K562 (cell line): ENCODE results near the gene SCAPER. TPM values are rescaled to one million over a fixed set of nuclear protein-coding genes. Genes with fewer than 3 reads are reported as not detected.
A peak's percentile ranks its signal among the peaks of the same experiment; 100 is the strongest.

Source experiments
- BHLHE40 ChIP-seq: IDR thresholded peaks from 2 replicates; pipeline ENCODE4 v1.6.1; 2011; ENCODE audit warnings: low read length, improper control_type of control experiment
- CSDE1 ChIP-seq, 2 experiments: fragments of 450-650 bp; IDR thresholded peaks; 2 replicates each; pipeline ENCODE4 v1.6.1; 2016; ENCODE audit warnings: mild to moderate bottlenecking in 1 of 2
- ELK3 ChIP-seq: fragments of 450-650 bp; formaldehyde crosslinking; IDR thresholded peaks from 2 replicates; pipeline ENCODE4 v1.4.0; 2020; ENCODE audit warnings: mild to moderate bottlenecking
- FOXJ2 ChIP-seq: fragments of 200-800 bp; sonication (Bioruptor generic); IDR thresholded peaks from 2 replicates; pipeline ENCODE4 v1.6.1; 2016; ENCODE audit warnings: missing genetic modification characterization, missing compliant biosample characterization
- HLTF ChIP-seq: fragments of 450-650 bp; IDR thresholded peaks from 2 replicates; pipeline ENCODE4 v1.6.1; 2016
- MAFK ChIP-seq: IDR thresholded peaks from 2 replicates; pipeline ENCODE4 v1.6.1; 2011; ENCODE audit warnings: low read length, improper control_type of control experiment
- MECOM ChIP-seq: fragments of 250-450 bp; sonication (Bioruptor Pico); IDR thresholded peaks from 2 replicates; pipeline ENCODE4 v1.8.0; 2022; ENCODE audit warnings: inconsistent platforms
- NFYB ChIP-seq: IDR thresholded peaks from 2 replicates; pipeline ENCODE4 v1.6.1; 2011; ENCODE audit warnings: mild to moderate bottlenecking, moderate library complexity; ENCODE audit not compliant: insufficient read length; ENCODE audit errors: extremely low read depth
- NRF1 ChIP-seq, 2 experiments: fragments of 450-650 bp; IDR thresholded peaks in 1 of 2; conservative IDR thresholded peaks in 1 of 2; 2 replicates each; pipeline ENCODE4 v1.6.1; 2014; ENCODE audit warnings: mild to moderate bottlenecking in 2 of 2
- PRDM10 ChIP-seq: fragments of 450-650 bp; IDR thresholded peaks from 2 replicates; pipeline ENCODE4 v1.6.1; 2018; ENCODE audit not compliant: partially characterized antibody
- PTRF ChIP-seq: fragments of 450-650 bp; IDR thresholded peaks from 2 replicates; pipeline ENCODE4 v1.6.1; 2016; ENCODE audit warnings: mild to moderate bottlenecking, missing genetic modification characterization, missing compliant biosample characterization
- RBM34 ChIP-seq: fragments of 200-400 bp; formaldehyde crosslinking; IDR thresholded peaks from 2 replicates; pipeline ENCODE4 v1.6.1; 2018; ENCODE audit warnings: low read length, borderline replicate concordance; ENCODE audit not compliant: insufficient read depth
- STAG1 ChIP-seq: sonication (generic); formaldehyde crosslinking; IDR thresholded peaks from 2 replicates; pipeline ENCODE4 v1.5.0; 2020; ENCODE audit warnings: missing genetic modification reagents, borderline replicate concordance
- STAT5A ChIP-seq: IDR thresholded peaks from 2 replicates; pipeline ENCODE4 v1.6.1; 2012; ENCODE audit warnings: low read length, inconsistent platforms, borderline replicate concordance
- STAT6 ChIP-seq: sonication (generic); formaldehyde crosslinking; IDR thresholded peaks from 2 replicates; pipeline ENCODE4 v1.8.1; 2023; ENCODE audit warnings: mild to moderate bottlenecking, missing genetic modification reagents
- ZBTB7A ChIP-seq: IDR thresholded peaks from 2 replicates; pipeline ENCODE4 v1.6.1; 2011; ENCODE audit warnings: low read depth, mild to moderate bottlenecking, low read length, moderate library complexity, borderline replicate concordance; ENCODE audit not compliant: control insufficient read depth
- ZEB2 ChIP-seq: fragments of 450-650 bp; IDR thresholded peaks from 2 replicates; pipeline ENCODE4 v1.6.1; 2016
- ZNF740 ChIP-seq, 3 experiments: fragments of 200-800 bp in 1 of 3; sonication (Bioruptor generic) in 1 of 3; sonication (generic) in 1 of 3; formaldehyde crosslinking in 1 of 3; IDR thresholded peaks; 2 replicates each; pipeline versions ENCODE4 v1.6.1 to v1.8.0; 2016 to 2022; ENCODE audit warnings: mild to moderate bottlenecking in 2 of 3, missing compliant biosample characterization in 2 of 3, missing genetic modification characterization in 2 of 3, missing genetic modification reagents in 1 of 3
- polyA plus RNA-seq, 8 experiments: library from polyadenylated mRNA; depleted of rRNA in 4 of 8; stranded (reverse) in 5 of 8; unstranded in 3 of 8; fragments of >200 nt; fragmentation: Nextera tagmentation in 2 of 8; fragmentation: Illumina TruSeq in 1 of 8; extraction: Ambion mirVana in 2 of 8; extraction: Trizol in 1 of 8; gene quantifications; 2 replicates each; pipeline versions ENCODE4 v1.2.1 to v1.2.3, GENCODE V29; 2011 to 2014; ENCODE audit warnings: inconsistent platforms in 1 of 8, missing spikeins in 1 of 8
- total RNA-seq, 7 experiments: library from RNA; depleted of rRNA in 6 of 7; stranded (reverse); fragments of >200 nt in 6 of 7; fragmentation: Illumina TruSeq in 2 of 7; extraction: Trizol in 2 of 7; gene quantifications; 2 replicates each; pipeline versions ENCODE4 v1.2.1 to v1.2.3, GENCODE V29; 2011 to 2021; ENCODE audit warnings: low replicate concordance in 1 of 7

The SCAPER gene
- total and polyA plus RNA-seq, 9 of the 15 experiments (the other 6 are each of a cell fraction or from before 2014, with no cell fraction given): 1.3 to 5.7 (median 3.2) TPM

GRCh38 chr15:76336254-76337058 is 568.7 kb downstream of the SCAPER start, which contains the start of gene ISL2 (continued):
- no peak for TF ChIP-seq ELK3
- peak; percentile 61 for TF ChIP-seq PRDM10
- no peak for TF ChIP-seq STAT6 (CRISPR knock-in tag)
- TF ChIP-seq BHLHE40: peak; percentile 55
- peak; percentile 57; the same call in 1 of the 2 replicates for TF ChIP-seq ZBTB7A
- TF ChIP-seq STAT5A: no peak
- no peak for TF ChIP-seq STAG1 (CRISPR knock-in tag)
- no peak for TF ChIP-seq CSDE1 (IDR thresholded peaks at IDR 0.05)
- peak; percentile 97 for TF ChIP-seq ZNF740 (CRISPR knock-in tag; IDR thresholded peaks at IDR 0.05)
- peak in 1 of 2 experiments; percentile 93; a peak in 2 of 4 replicates for TF ChIP-seq ZNF740 (tag; IDR thresholded peaks at IDR 0.05)
- peak in 1 of 2 experiments; percentile 50; a peak in 3 of 4 replicates for TF ChIP-seq NRF1 (conservative IDR thresholded peaks at IDR 0.05 in 1 of 2, IDR thresholded peaks at IDR 0.05 in 1 of 2)
- TF ChIP-seq MECOM: no peak
- no peak for TF ChIP-seq FOXJ2 (tag)
- no peak for TF ChIP-seq RBM34
- TF ChIP-seq NFYB: peak; percentile 59
- no peak for TF ChIP-seq PTRF (tag)
- peak; percentile 34; the same call in 1 of the 2 replicates for TF ChIP-seq MAFK
- TF ChIP-seq HLTF: no peak
- peak; percentile 6; the same call in 1 of the 2 replicates for TF ChIP-seq ZEB2
